Measurements from ENCODE around the gene CCDC91.

The CCDC91 gene

DNA sequence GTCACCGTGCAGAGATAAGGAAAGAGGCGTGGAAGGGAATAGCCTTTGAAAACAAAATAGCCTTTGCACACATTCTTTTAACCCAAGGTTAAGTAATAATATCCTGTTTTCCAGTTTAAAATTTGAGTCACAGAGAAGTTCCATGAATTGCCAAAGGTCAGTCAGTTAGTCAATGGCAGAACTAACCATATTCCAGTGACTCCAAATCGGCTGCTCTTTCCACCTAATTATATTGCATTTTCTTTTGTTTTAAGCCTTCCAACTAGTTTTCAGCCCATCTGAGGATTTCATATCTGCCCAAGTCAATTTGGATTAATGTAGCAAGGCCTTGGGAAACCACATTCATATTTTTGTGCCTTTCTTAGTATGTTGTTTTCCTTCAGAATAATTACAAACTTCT is 373.0 kb downstream of the CCDC91 start:
- DNase-seq (ENCODE audit: extremely low spot score, insufficient read length, low read depth) (no peak), FAIRE-seq (no peak)

DNA sequence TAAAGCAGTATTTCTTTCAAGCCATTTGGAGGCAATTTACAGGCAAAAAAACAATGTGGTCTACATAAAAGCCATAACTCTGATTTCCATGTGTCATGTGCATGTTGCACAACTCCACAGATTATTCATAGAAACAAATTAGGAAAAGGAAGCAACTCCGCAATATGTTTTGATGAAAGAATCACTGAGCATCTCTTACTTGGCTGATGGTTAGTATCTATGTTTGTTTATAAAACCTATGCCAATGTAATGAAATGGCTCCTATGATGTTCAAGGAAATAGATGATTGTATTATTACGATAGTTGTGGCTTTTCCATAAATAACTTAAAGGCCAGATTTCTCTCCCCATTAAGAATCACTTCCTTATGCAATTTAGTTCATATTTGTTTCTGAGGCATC is 373.7 kb downstream of the CCDC91 start:
- FAIRE-seq (no peak), DNase-seq (ENCODE audit: extremely low spot score, insufficient read length, low read depth) (no peak)

DNA sequence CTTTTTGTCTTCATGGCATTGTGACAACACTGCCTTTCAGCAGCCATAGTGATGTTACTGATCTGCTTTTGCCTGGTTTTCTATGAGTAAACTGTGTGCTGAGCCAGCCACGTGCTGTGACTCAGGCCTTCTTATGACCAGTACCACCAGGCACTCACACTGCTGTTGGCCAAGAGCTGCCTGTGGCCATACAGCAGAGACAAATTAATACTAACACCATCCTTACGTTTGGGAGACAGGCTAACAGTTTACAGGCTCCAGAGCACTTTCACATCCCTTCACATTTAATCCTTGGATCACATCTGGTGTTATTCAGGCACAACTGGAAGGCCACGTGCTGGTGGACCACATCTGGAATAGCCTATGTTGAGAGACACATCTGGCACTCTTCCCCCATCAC is 377.9 kb downstream of the CCDC91 start:
- DNase-seq (ENCODE audit: extremely low spot score, insufficient read length, low read depth) (no peak), FAIRE-seq (no peak)

DNA sequence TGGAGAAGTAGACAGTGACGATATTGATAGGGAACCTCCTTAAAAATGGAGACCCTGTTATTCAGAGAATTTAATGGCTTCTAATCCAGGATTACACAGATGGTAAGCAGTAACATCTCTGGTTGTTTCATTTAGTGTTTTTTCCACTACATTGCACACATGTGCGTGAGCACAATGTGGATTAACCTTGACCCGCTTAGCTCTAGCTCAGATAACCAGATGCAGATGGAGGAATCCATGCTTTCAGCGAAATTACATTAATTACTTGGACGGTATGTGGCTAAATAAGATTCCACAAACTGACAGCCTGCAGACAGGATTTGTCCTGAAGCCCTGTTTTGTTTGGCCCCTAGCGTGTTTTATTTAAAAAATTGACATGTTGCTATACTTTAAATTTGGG is 378.4 kb downstream of the CCDC91 start:
- FAIRE-seq, result no peak
- DNase-seq (ENCODE audit: extremely low spot score, insufficient read length, low read depth), result no peak

DNA sequence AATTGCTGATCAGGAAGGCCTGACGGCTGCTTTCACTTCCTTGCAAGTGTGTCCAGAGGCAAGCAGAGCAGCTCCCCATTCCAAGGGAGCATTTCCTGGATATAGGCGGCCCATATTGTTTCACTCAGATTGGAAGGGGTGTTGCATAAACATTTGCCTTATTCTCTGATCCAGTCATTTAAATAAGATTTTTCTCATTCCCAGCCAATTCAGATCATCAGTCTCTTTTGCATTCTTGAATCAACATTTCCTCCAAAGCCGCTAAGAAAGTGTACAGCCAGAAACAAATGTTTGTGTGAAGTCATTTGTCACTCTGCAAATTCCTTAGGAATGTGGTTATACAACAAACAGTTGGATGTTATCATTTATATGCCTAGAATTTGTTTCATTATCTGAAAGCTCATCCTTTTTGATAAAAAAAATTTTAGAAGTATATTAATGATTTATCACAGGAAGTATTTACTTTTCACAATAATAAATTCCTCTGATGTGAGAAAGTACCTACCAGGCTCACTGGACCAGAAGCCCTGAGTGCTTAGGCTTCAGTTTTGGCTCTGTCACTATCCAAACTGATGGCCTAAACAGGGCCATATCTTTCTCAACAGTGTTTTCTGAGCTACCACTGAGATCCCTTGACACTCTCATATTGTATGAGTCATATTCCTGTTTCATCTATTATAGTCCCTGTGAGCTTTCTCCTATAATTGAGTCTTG is 379.6 kb downstream of the CCDC91 start:
- DNase-seq (ENCODE audit: extremely low spot score, insufficient read length, low read depth), result no peak
- FAIRE-seq, result no peak

DNA sequence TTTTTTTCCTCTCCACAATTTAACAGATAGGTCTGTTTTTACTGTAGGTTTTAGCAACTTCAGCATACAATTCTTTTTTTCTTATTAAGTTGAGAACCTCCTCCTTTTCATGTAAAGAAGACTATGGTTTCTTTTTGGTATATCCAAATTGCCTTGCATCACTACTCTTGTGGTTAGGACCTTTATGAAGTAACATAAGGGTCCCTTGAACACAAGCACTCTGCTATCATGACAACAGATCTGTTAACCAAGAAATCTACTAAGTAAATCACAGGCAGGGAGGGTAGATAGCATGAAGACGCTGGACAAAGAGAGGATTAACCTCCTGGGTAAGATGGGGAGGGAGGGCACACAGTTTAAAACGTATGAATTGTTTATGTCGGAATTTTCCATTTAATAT is 380.6 kb downstream of the CCDC91 start:
- FAIRE-seq (no peak), DNase-seq (ENCODE audit: extremely low spot score, insufficient read length, low read depth) (no peak)

DNA sequence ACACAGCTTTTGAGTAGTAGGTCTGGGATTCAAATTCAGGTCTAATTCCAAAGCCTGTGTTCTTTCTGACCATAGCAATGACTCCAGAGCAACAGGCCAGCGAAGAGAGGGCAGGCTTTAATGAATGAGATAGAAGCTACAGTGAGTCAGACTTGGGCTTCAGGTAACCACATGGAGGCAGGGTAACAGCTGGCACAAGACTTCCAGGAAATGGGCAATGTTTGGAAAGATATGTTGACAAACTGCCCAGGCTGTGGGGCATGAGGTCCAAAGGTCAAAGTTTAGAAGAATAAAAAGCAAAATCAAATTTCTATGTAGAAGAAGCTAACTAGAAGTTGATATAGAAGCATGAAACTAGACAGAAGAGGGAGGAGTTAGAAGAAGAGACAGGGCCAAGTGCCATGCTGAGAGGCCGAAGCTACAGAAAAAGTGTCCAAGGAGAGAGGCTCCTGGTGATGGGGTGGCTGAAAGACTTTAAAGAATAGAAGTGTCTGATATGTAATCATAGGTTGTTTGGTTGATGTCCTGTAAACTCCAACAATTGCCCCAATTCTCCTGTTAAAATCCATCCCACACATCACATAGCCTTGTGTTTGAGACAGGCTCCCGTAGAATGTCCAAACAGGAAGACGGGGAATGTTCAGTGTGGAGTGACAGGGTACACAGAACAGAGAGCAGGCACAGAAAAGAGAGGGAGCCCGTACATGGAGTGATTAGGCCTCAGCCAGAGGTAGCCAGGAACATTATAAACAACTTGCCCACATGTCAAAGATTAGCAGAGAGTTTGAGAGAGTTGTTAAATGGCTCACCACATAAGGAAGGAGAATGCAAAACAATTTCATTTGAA is 384.7 kb downstream of the CCDC91 start:
- FAIRE-seq, result no peak
- no peak for DNase-seq (ENCODE audit: extremely low spot score, insufficient read length, low read depth)

DNA sequence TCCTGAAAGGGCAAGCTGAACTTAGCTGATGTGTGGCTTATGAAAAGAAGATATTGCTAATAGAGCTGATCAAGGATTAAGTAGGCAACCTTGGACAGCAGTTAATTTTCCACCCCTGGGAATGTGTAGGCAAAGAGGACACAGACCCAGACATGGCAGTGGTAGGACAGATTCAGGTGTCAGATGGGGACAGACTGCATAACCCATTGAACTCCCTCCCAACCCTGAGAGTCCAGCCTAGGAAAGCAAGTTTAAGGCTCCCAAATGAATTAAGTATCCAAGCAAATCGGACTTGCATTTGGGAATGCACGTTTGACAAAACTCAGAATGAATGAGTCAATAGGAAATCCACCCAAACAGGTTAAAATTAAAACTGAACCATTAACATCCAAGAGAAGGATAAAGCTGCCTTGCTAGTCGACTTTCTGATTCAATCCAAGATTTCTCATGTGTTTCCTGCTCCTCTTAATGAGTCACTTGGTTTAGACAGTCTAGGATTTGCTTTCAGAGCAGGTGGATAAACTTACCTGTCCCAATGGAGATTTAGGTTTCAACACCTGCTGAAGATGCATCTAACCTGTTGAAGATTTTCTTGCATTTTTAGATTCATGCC is 385.4 kb downstream of the CCDC91 start:
- no peak for DNase-seq (ENCODE audit: extremely low spot score, insufficient read length, low read depth)

DNA sequence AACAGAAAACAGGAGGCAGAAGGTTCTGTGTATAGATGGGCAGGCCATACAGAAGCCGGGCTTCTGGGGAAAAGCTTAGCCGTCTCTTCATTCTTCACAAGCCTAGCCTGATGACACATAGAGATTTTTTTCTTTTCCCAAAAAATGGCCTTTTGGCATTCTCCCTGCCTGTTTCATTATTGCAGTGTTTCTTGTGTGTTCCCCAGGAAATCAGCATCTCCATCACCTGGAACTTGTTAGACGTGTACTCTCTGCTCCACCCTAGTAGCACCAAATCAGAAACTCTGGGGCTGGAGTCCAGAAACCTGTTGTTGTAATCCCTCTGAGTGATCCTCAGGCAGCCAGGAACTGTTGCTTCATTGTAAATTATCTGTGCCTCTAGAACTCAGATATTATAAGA is 388.1 kb downstream of the CCDC91 start:
- no peak for DNase-seq (ENCODE audit: extremely low spot score, insufficient read length, low read depth)
- FAIRE-seq, result no peak

More for the DNA sequence above, 385.4 kb downstream of the CCDC91 start:
- no peak for FAIRE-seq

DNA sequence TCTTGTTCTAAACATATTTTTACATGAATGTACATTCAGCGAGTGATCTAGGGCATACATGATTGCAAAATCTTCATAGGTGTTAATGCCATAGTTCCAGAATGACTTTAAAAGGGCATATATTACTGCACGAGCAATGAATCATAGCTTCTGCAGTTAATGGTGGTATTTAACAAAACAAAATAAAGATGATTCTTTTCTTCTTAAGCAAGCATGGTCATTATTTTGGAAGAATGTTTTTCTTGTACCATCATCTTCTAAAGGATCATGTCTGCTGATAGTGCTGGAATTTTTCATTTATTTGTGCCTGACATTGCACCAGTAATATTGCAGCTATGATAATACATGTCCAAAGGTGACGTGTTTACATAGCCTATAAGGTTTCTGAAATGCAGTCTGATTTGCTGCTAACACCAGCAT is 388.6 kb downstream of the CCDC91 start:
- FAIRE-seq (no peak), DNase-seq (ENCODE audit: extremely low spot score, insufficient read length, low read depth) (no peak)

DNA sequence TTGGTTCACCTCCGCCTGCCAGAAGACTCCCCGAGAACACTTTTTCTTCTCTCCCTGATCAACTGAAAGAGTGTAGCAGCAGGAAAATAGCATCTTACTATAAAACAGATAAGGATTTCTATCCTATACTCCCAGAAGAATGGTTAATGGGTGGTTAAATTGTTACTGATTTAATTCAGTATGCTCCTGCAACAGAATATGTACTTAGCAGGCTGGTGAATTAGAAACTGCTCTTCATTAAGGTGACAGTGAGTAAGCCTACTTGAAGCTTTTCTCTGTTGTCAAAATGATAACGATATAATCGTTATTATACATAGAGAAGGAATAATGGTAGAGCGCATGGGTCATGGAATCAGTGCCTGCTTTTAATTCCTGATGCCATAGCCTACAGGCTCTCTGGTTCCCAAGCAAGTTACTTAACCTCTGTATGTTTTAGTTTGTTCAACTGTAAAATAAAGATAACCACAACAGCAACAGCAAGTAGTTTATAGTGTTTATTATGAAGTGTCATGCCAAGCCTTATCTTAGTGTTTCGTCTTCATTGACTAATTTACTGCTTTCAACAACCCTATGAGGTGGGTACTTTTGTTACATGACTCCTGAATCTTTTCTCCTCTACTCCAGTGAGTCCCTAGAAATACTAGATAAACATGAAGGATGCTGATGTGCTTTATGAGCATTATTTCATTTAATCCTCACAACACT is 392.6 kb downstream of the CCDC91 start:
- DNase-seq (ENCODE audit: extremely low spot score, insufficient read length, low read depth) (no peak), FAIRE-seq (no peak)

DNA sequence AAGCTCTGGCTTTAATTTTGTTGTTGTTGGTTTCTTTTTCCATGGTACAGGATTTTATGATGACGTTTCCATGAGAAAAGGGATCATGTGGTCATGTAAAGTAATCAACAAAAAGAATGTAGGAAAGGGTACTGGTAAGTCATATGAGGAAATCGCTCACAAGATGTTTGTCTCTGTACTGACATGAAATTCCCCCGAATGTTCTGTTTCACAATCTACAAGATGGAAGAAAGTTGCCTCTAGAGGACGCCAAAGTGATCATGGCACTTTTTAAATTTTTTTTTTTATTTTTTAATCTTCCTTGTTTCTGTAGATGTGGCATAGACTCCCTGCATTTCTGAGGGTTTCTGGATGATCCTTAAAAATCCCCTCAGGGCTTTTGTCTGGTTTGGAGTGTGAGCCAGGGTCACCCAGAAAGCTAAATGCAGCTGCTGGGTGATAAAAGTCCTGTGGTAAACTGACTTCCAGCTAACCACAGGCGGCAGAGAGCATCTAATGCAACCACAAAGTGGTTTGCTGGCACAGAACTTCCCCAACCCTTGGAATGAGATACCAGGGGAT is 393.5 kb downstream of the CCDC91 start:
- no peak for DNase-seq (ENCODE audit: extremely low spot score, insufficient read length, low read depth)
- FAIRE-seq, result no peak

DNA sequence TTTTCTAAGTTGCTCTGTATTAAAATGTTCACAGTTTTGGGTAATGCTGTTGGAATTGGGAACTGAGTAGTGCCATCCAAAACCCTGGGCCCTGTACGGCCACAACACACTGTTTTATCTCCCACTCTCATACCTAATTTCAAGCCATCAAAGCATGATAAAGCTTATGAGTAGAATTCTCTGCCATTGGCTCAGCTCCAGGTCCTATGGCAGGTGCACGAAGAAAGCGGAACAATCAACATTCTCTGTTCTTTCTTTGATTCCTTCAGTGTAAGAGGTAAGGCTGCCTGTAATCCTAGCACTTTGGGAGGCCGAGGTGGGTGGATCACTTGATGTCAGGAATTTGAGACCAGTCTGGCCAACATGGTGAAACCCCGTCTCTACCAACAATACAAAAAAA is 394.9 kb downstream of the CCDC91 start:
- FAIRE-seq, result no peak
- DNase-seq (ENCODE audit: extremely low spot score, insufficient read length, low read depth), result no peak

DNA sequence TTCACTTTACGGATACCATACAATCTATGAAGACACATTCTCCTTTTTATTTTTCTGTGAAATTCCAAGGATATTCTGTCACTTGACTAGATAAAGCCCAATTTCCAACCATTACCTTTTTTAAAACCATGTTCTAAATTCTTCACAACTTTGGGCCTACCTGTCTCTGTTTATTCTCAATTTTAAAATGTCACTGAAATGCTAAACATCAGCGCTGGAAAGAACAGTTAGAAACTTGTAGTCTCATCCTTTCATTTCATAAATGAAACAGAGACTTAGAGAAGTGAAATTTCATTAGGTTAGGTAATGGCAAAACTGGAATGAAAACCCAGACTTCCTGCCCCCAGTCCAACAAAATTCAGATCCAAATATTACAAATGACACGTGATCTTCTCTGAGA is 396.2 kb downstream of the CCDC91 start:
- DNase-seq (ENCODE audit: extremely low spot score, insufficient read length, low read depth), result no peak
- no peak for FAIRE-seq

DNA sequence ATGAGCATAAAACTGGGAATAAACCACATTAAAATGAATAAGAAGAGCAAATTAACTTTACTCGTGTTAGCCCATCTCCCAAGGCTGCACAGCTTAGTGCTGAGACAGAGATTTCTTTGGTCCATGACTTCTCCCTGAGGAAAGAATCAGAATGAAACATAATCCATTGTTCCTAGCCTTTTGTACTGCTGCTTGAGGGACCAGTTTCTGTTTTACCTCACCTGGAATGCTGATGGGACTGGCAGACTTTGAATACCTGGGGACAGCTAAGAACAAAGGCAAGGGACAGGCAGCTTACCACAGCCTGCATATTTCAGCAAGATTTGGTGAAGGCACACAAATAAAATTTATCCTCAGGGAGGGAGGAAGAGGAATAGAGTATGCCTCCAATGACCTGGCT is 401.6 kb downstream of the CCDC91 start:
- DNase-seq (ENCODE audit: extremely low spot score, insufficient read length, low read depth) (no peak), FAIRE-seq (no peak)

Data from GM18507 (cell line).